ENCODE data around the gene KLHL22. TPM values are rescaled to one million over a fixed set of nuclear protein-coding genes. Genes with fewer than 3 reads are reported as not detected.

The KLHL22 gene
- total RNA-seq, 6 donors from 2014 or later, result 17.5 to 48.2 (median 22.7) TPM

- 83 to 91% methylated on average over 6 to 7 of the region's 7 CpGs for WGBS, 2 donors
- Histone ChIP-seq H3K36me3 (peaks cover 3 to 32% (median 20%) of the 10 kb centered on the region in 4 donors), H3K9me3 (no peaks in the 10 kb centered on the region), H3K4me3 (no peak overlapping the region), H3K27ac (peak overlapping the region in 2 of 4 donors; percentile 48 to 49), H3K4me1 (peaks cover 11 to 22% (median 14%) of the 10 kb centered on the region in 4 donors), H3K27me3 (peaks cover 0 to 6% (median 3%) of the 10 kb centered on the region in 4 donors)
- DNase-seq (no peak), ATAC-seq (ENCODE audit: low FRiP score in 2 of 2) (no peak)
- TF ChIP-seq POLR2A (IDR thresholded peaks at IDR 0.05), result no peak
Measured at GRCh38 chr22:20442485-20443284, 52.9 kb downstream of the KLHL22 start.

- Histone ChIP-seq H3K36me3 (peaks cover 3 to 32% (median 20%) of the 10 kb centered on the region in 4 donors), H3K27me3 (peaks cover 0 to 12% (median 6%) of the 10 kb centered on the region in 4 donors), H3K4me1 (peaks cover 17 to 28% (median 20%) of the 10 kb centered on the region in 4 donors), H3K9me3 (no peaks in the 10 kb centered on the region), H3K4me3 (no peak overlapping the region), H3K27ac (peak overlapping the region in 3 of 4 donors; percentile 46 to 49 (median 48))
- WGBS, 2 donors, result 73 to 85% methylated on average over 10 to 20 of the region's 21 CpGs
- DNase-seq (peak in 1 of 2 donors; percentile 79), ATAC-seq (ENCODE audit: low FRiP score in 2 of 2) (peak in 1 of 2 donors; percentile 11)
- TF ChIP-seq CTCF (IDR thresholded peaks at IDR 0.05) (no peak), POLR2A (IDR thresholded peaks at IDR 0.05) (no peak), POLR2AphosphoS5 (IDR thresholded peaks at IDR 0.05) (no peak), EP300 (IDR thresholded peaks at IDR 0.05) (no peak)
Measured at GRCh38 chr22:20441631-20442484, 53.7 kb downstream of the KLHL22 start.

DNA sequence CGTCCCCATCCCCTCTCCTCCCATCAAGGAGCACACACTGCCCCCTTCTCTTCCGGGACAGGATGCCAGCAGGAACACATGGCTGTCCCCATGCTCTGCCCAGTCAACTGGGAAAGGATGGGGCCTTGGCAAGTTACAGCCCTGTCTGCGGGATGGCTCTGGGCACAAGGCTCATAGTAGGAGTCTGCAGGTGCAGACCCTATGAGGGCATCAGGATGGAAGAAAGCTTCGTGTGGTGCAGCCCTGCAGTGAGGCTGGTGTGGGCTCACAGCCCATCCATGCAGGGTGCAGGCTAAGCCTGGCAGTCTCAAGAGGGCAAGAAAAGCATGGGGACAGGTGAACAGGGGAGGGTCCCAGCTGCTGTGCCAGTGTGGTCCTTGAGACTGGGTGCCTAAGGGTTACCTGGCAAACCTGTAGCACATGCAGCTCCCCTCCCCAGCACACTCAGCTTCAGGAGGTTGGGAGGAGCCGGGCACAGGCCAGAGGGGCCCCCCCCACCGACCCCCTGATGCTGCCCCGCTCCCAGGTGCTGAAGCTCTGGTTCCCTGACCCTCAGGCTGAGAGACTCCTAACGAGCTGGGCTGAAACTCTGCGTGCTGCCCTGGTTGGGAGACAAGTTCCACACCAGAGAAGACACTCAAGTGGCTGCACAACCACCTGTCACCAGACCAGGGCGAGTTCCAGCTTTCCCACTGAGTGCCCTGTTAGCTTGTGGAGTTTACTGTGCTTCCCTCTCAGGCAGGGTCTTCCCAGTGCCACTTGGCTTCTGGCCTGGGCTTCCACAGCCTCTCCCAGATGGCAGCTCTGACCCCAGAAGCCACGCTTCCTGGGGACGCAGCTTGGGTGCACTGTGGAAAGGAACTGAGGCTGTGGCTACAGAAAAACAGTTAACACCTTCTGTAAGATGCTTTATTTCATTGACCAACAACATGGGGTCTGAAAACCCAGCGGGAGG, 54.7 kb downstream of the KLHL22 start:
- 80 to 83% methylated on average over 4 to 13 of the region's 13 CpGs for WGBS, 2 donors
- DNase-seq (peak in 1 of 2 donors; percentile 24), ATAC-seq (ENCODE audit: low FRiP score in 2 of 2) (no peak)
- Histone ChIP-seq H3K27me3 (peaks cover 0 to 19% (median 10%) of the 10 kb centered on the region in 4 donors), H3K4me3 (no peak overlapping the region), H3K36me3 (peaks cover 3 to 26% (median 15%) of the 10 kb centered on the region in 4 donors), H3K4me1 (peaks cover 25 to 37% (median 29%) of the 10 kb centered on the region in 4 donors), H3K9me3 (no peaks in the 10 kb centered on the region), H3K27ac (peak overlapping the region in 3 of 4 donors; percentile 46 to 49 (median 48))
- no peak for TF ChIP-seq POLR2AphosphoS5 (IDR thresholded peaks at IDR 0.05)
- TF ChIP-seq CTCF (IDR thresholded peaks at IDR 0.05), result no peak
- TF ChIP-seq EP300 (IDR thresholded peaks at IDR 0.05), result no peak
- TF ChIP-seq POLR2A (IDR thresholded peaks at IDR 0.05), result no peak

DNA sequence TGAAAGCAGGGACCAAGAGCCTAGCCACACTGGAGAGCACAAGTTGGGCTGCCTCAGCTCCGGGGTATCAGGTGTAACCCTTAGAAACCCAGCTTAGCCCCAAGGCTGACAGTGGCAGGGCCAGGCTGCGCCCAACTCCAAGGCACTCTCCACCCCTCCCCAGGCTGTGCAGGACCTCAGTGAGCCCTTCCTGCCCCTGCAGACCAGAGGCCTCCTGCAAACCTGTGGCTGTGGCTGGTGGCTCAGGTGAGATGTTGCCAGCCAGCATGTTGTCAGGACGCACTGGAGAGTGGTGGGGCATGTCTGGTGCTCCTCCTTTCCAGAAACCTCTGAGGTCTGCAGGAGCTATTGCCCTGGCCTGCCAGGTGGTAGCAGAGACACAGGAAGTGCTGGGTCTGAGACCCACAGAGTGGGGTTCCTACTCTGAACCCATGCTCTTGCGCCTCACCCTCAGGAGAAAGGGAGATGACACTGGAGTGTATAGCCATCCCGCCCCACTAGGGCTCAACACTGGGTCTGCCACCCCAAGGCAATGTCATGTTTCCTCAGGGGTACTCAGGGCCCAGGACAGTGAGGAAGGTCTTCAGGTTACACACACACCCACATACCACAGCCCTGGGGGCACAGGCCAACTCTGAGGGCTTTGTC, 55.5 kb downstream of the KLHL22 start:
- ATAC-seq (ENCODE audit: low FRiP score in 2 of 2), result no peak
- Histone ChIP-seq H3K9me3 (no peaks in the 10 kb centered on the region), H3K4me3 (no peak overlapping the region), H3K36me3 (peaks cover 0 to 19% (median 9%) of the 10 kb centered on the region in 4 donors), H3K27ac (peak overlapping the region in 1 of 4 donors; percentile 11), H3K27me3 (peaks cover 0 to 22% (median 12%) of the 10 kb centered on the region in 4 donors), H3K4me1 (peaks cover 30 to 46% (median 34%) of the 10 kb centered on the region in 4 donors)
- TF ChIP-seq CTCF (IDR thresholded peaks at IDR 0.05) (no peak), EP300 (IDR thresholded peaks at IDR 0.05) (no peak), POLR2AphosphoS5 (IDR thresholded peaks at IDR 0.05) (no peak), POLR2A (IDR thresholded peaks at IDR 0.05) (no peak)
- peak in 1 of 2 donors; percentile 38 for DNase-seq
- WGBS, 2 donors, result 90% methylated on average over 2 to 5 of the region's 5 CpGs
